Esophagus muscularis mucosa (tissue), 4 donors: ENCODE results near the gene PKLR. TPM values are rescaled to one million over a fixed set of nuclear protein-coding genes. Genes with fewer than 3 reads are reported as not detected.

Source experiments
- DNase-seq: peaks from one replicate; pipeline ENCODE4 v3.0.0-alpha.2; 2017; ENCODE audit errors: extremely low spot score
- H3K27ac ChIP-seq, 4 donors: fragments of 200-600 bp; sonication (generic); replicated peaks in 1 of 4; 1 replicate in 3 of 4; 2 replicates in 1 of 4; pipeline ENCODE4 v1.5.1; 2016 to 2019; ENCODE audit warnings: mild to moderate bottlenecking in 1 of 4
- H3K27me3 ChIP-seq, 4 donors: fragments of 200-600 bp; sonication (generic); one replicate each; pipeline versions ENCODE4 v1.5.1 to v1.6.0; 2016 to 2019
- H3K36me3 ChIP-seq, 4 donors: fragments of 200-600 bp; sonication (generic); one replicate each; pipeline ENCODE4 v1.5.1; 2016 to 2019
- H3K4me1 ChIP-seq, 4 donors: fragments of 200-600 bp; sonication (generic); one replicate each; pipeline ENCODE4 v1.5.1; 2016 to 2019
- H3K4me3 ChIP-seq, 4 donors: fragments of 200-600 bp; sonication (generic); 1 replicate in 2 of 4; 2 replicates in 2 of 4; pipeline ENCODE4 v1.5.1; 2016 to 2019; ENCODE audit warnings: mild to moderate bottlenecking in 4 of 4, moderate library complexity in 1 of 4
- H3K9me3 ChIP-seq, 4 donors: fragments of 200-600 bp; sonication (generic); 1 replicate in 3 of 4; 2 replicates in 1 of 4; pipeline ENCODE4 v1.5.1; 2016 to 2019
- CTCF ChIP-seq, 3 experiments: fragments of 200-600 bp in 2 of 3; fragments of 450-650 bp in 1 of 3; sonication (generic) in 2 of 3; IDR thresholded peaks; one replicate each; pipeline ENCODE4 v1.5.1; 2017 to 2019; ENCODE audit warnings: antibody characterized with exemption in 3 of 3, mild to moderate bottlenecking in 2 of 3, moderate library complexity in 1 of 3
- EP300 ChIP-seq: sonication (generic); formaldehyde crosslinking; IDR thresholded peaks from one replicate; pipeline ENCODE4 v1.6.1; 2017; ENCODE audit warnings: antibody characterized with exemption
- POLR2A ChIP-seq: fragments of 450-650 bp; IDR thresholded peaks from one replicate; pipeline ENCODE4 v1.6.1; 2017; ENCODE audit warnings: antibody characterized with exemption, moderate library complexity, mild to moderate bottlenecking, low read depth
- POLR2AphosphoS5 ChIP-seq, 2 donors: sonication (generic); formaldehyde crosslinking; IDR thresholded peaks; one replicate each; pipeline ENCODE4 v1.6.1; 2017; ENCODE audit warnings: antibody characterized with exemption in 2 of 2
- WGBS: methylation state at CpG from one replicate; pipeline ENCODE4 v1.1.5; 2018; 5-methylcytosine and 5-hydroxymethylcytosine counted together
- intact Hi-C: fragments of 100-400 bp; cut with DNase I; formaldehyde crosslinking; loops from one replicate; pipeline ENCODE4 v1.15.1; 2023
- total RNA-seq, 4 donors: library from RNA; depleted of rRNA; stranded (reverse); fragments of >200 nt; gene quantifications; one replicate each; pipeline versions ENCODE4 v1.1.0 to v1.2.1, GENCODE V29; 2016

Gene PKLR
- total RNA-seq, 4 donors from 2014 or later, result not detected

GRCh38 chr1:155245163-155245524 lies 56.1 kb downstream of the PKLR start:
- H3K9me3 ChIP-seq, result peaks cover 0 to 3% (median 0%) of the 10 kb centered on the region in 4 donors
- 44% methylated on average over 6 of the region's 8 CpGs for WGBS
- H3K4me1 ChIP-seq, result peaks cover 17 to 47% (median 47%) of the 10 kb centered on the region in 4 donors

GRCh38 chr1:155244368-155245162 lies 56.7 kb downstream of the PKLR start:
- TF ChIP-seq POLR2AphosphoS5 (IDR thresholded peaks at IDR 0.05), result peak; percentile 94 to 95
- TF ChIP-seq POLR2A, result peak; percentile 67
- TF ChIP-seq EP300, result no peak
- peak; percentile 54 to 74 (median 66) for TF ChIP-seq CTCF (IDR thresholded peaks at IDR 0.05)
- Histone ChIP-seq H3K9me3 (peaks cover 0 to 3% (median 0%) of the 10 kb centered on the region in 4 donors), H3K4me3 (peak overlapping the region; percentile 56 to 68 (median 60)), H3K4me1 (peaks cover 17 to 50% (median 49%) of the 10 kb centered on the region in 4 donors), H3K36me3 (peaks cover 10 to 31% (median 20%) of the 10 kb centered on the region in 4 donors), H3K27me3 (peaks cover 0 to 4% (median 0%) of the 10 kb centered on the region in 4 donors), H3K27ac (peak overlapping the region; percentile 83 to 92 (median 90))
- intact Hi-C loops, result no loop called here
- under 1% methylated on average over 52 of the region's 53 CpGs for WGBS
- DNase-seq, result peak; percentile 99

More at GRCh38 chr1:155245163-155245524, 56.1 kb downstream of the PKLR start:
- peaks cover 0 to 4% (median 0%) of the 10 kb centered on the region in 4 donors for H3K27me3 ChIP-seq
- TF ChIP-seq POLR2A (no peak), CTCF (IDR thresholded peaks at IDR 0.05) (no peak), POLR2AphosphoS5 (IDR thresholded peaks at IDR 0.05) (no peak), EP300 (no peak)
- H3K4me3 ChIP-seq, result peak overlapping the region; percentile 56 to 68 (median 60)
- DNase-seq, result no peak
- intact Hi-C loops, result no loop called here
- H3K36me3 ChIP-seq, result peaks cover 10 to 30% (median 19%) of the 10 kb centered on the region in 4 donors
- peak overlapping the region; percentile 83 to 92 (median 90) for H3K27ac ChIP-seq

- no peak for DNase-seq
- no peak for TF ChIP-seq POLR2A
- peak in 1 of 2 donors; percentile 20 for TF ChIP-seq POLR2AphosphoS5 (IDR thresholded peaks at IDR 0.05)
- TF ChIP-seq EP300, result no peak
- TF ChIP-seq CTCF (IDR thresholded peaks at IDR 0.05), result no peak
- Histone ChIP-seq H3K4me3 (peak overlapping the region; percentile 56 to 68 (median 60)), H3K4me1 (peaks cover 17 to 50% (median 49%) of the 10 kb centered on the region in 4 donors), H3K9me3 (peaks cover 0 to 3% (median 0%) of the 10 kb centered on the region in 4 donors), H3K27ac (peak overlapping the region; percentile 83 to 92 (median 90)), H3K36me3 (peaks cover 7 to 30% (median 19%) of the 10 kb centered on the region in 4 donors), H3K27me3 (peaks cover 0 to 4% (median 0%) of the 10 kb centered on the region in 4 donors)
- WGBS, result 81% methylated on average over 2 of the region's 3 CpGs
- intact Hi-C loops, result no loop called here
These were observed 58.4 kb downstream of the PKLR start for GRCh38 chr1:155242805-155243358.

GRCh38 chr1:155241841-155242264 lies 59.4 kb downstream of the PKLR start:
- 75% methylated on average over 4 of the region's 4 CpGs for WGBS
- intact Hi-C loops, result no loop called here
- H3K27ac ChIP-seq, result peak overlapping the region in 3 of 4 donors; percentile 8 to 92 (median 35)
- no peak for DNase-seq
- peaks cover 0 to 3% (median 0%) of the 10 kb centered on the region in 4 donors for H3K9me3 ChIP-seq
- TF ChIP-seq CTCF (IDR thresholded peaks at IDR 0.05) (no peak), POLR2A (no peak), POLR2AphosphoS5 (IDR thresholded peaks at IDR 0.05) (no peak), EP300 (no peak)
- H3K27me3 ChIP-seq, result peaks cover 0 to 4% (median 0%) of the 10 kb centered on the region in 4 donors
- H3K4me1 ChIP-seq, result peaks cover 17 to 50% (median 49%) of the 10 kb centered on the region in 4 donors
- no peak overlapping the region for H3K4me3 ChIP-seq
- peaks cover 0 to 30% (median 20%) of the 10 kb centered on the region in 4 donors for H3K36me3 ChIP-seq
